Anterior cingulate cortex (tissue), 58 donors: ENCODE results near the gene ISG20.
A peak's percentile ranks its signal among the peaks of the same experiment; 100 is the strongest.
"Not testable (repeated sequence)": the region's sequence is repeated elsewhere in the genome, so short reads cannot be mapped to it uniquely, and the experiment has no call there.

Source experiments
- DNase-seq, 58 donors: peaks; one replicate each; lab custom pipeline; 2025; lab: John Stamatoyannopoulos, UW

Gene ISG20

GRCh38 chr15:88631464-88632028, 7.3 kb upstream of the ISG20 start:
- no peak for DNase-seq

GRCh38 chr15:88632797-88633196, 6.0 kb upstream of the ISG20 start:
- not testable (repeated sequence) for DNase-seq

- no peak for DNase-seq
These were observed 4.4 kb upstream of the ISG20 start for GRCh38 chr15:88634449-88634848.

- no peak for DNase-seq
These were observed 3.5 kb upstream of the ISG20 start for GRCh38 chr15:88635318-88635717.

- DNase-seq = no peak
These were observed 2.8 kb upstream of the ISG20 start for GRCh38 chr15:88636050-88636449.

- DNase-seq = no peak
These were observed 2.2 kb upstream of the ISG20 start for GRCh38 chr15:88636654-88637053.

GRCh38 chr15:88637436-88637835, 1.4 kb upstream of the ISG20 start:
- DNase-seq = no peak

- no peak for DNase-seq
These were observed 783 bp upstream of the ISG20 start for GRCh38 chr15:88637841-88638625.

GRCh38 chr15:88641959-88642452, 3.2 kb downstream of the ISG20 start:
- no peak for DNase-seq

- not testable (repeated sequence) for DNase-seq
These were observed 3.7 kb downstream of the ISG20 start for GRCh38 chr15:88642514-88642913.

GRCh38 chr15:88644741-88645140, 5.9 kb downstream of the ISG20 start:
- DNase-seq = no peak

- no peak for DNase-seq
These were observed 6.6 kb downstream of the ISG20 start for GRCh38 chr15:88645171-88646087.

- DNase-seq = no peak
These were observed 7.2 kb downstream of the ISG20 start for GRCh38 chr15:88646088-88646405.

- no peak for DNase-seq
These were observed 8.1 kb downstream of the ISG20 start for GRCh38 chr15:88646951-88647350.

- DNase-seq = no peak
These were observed 8.7 kb downstream of the ISG20 start for GRCh38 chr15:88647351-88648105.

- DNase-seq = peak in 11 of 58 donors; percentile 10 to 70 (median 40)
These were observed 9.8 kb downstream of the ISG20 start for GRCh38 chr15:88648357-88649214.

- peak in 49 of 58 donors; percentile 23 to 89 (median 68) for DNase-seq
These were observed 10.5 kb downstream of the ISG20 start for GRCh38 chr15:88649286-88649733.

- peak in 2 of 58 donors; percentile 25 to 48 for DNase-seq
These were observed 11.1 kb downstream of the ISG20 start for GRCh38 chr15:88649753-88650551.
